ENCODE data around the gene ADGRV1. TPM values are rescaled to one million over a fixed set of nuclear protein-coding genes. Genes with fewer than 3 reads are reported as not detected.
A peak's percentile ranks its signal among the peaks of the same experiment; 100 is the strongest.

ADGRV1 gene
- total RNA-seq, 2 experiments from 2014 or later, result 0.06 TPM; not detected in 1

DNA sequence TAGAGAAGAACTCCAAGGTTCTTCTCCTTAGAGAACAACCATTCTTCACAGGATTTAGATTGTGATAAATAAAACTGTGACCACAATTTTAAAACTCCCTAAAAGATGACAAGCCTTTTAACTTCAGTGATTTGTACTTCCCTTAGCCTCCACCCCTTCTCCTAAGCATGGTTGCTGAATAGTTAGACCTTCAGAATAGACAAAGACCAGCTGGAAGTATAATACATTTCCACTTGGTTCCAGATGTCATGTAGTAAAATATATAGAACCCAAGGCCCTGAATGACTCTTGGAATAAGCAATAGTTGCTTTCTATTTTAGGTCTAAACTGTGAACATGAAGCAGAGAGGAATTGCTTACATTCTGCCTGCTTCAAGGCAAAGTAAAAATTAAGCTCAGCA lies 615.8 kb downstream of the ADGRV1 start:
- DNase-seq (no peak), ATAC-seq (ENCODE audit: low read depth) (no peak)
- Mint-ChIP-seq H3K27me3 (no peaks in the 10 kb centered on the region), H3K4me3 (no peak overlapping the region), H3K36me3 (peaks cover 2% of the 10 kb centered on the region), H3K9me3 (no peaks in the 10 kb centered on the region), H3K27ac (no peak overlapping the region), H3K4me1 (peaks cover 17% of the 10 kb centered on the region)
- POLR2A ChIA-PET, result no interaction called here

DNA sequence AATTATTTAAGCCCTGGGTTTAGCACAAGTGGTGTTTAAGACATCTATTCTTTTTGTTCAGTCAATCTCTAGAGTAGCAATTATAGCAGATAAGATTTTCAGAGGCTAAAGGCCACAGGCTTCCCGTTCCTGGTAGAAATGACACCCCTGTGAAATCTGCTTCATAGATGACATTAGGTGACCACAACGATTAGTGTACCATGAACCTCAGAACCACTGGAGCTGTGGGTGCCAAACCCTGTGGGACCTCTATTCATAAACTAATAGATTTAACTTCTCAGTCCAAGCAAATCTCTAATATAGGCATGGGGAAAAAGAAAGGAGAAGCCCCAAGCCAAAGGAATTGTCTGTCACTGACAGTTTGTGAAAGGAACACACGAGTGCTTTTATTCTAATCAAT lies 617.1 kb downstream of the ADGRV1 start:
- peaks cover 8% of the 10 kb centered on the region for H3K4me1 Mint-ChIP-seq
- POLR2A ChIA-PET, result no interaction called here
- DNase-seq, result no peak
- H3K27me3 Mint-ChIP-seq, result no peaks in the 10 kb centered on the region
- no peaks in the 10 kb centered on the region for H3K36me3 Mint-ChIP-seq
- H3K27ac Mint-ChIP-seq, result no peak overlapping the region
- no peak for ATAC-seq (ENCODE audit: low read depth)
- no peak overlapping the region for H3K4me3 Mint-ChIP-seq
- H3K9me3 Mint-ChIP-seq, result no peaks in the 10 kb centered on the region

DNA sequence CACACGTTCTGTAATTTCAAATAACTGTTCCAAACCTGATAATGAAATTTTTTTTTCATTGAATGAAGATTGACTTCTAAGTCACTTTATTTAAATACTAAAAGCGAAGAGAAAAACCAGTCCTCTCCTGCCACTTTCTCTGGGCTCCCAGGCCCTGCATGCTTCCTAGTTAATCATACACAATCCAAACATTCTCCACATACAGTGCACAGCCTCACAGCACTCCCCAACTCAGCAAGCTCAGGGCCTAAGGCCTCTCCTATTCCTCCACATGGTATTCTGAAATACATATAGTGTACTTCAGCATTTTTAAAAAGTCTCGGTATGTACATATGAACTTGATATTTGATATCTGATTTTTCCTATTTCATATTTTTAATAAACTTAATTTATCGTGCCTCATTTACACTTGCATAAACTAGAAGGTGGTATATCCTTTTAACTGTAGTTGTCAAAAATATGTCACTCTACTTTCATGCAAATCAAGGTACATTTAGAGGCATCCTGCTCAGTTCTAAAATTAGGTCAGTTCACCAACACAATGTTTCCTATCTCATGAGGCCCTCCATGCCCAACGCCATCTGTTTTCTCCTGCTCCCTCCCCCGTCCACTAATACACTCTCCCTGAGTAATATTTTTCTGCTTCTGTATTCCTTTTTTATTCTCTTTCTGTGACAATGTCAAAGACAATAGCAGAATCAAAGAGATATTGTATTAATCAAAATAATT lies 617.9 kb downstream of the ADGRV1 start:
- DNase-seq (no peak), ATAC-seq (ENCODE audit: low read depth) (no peak)
- Mint-ChIP-seq H3K4me3 (no peak overlapping the region), H3K36me3 (no peaks in the 10 kb centered on the region), H3K4me1 (peaks cover 8% of the 10 kb centered on the region), H3K9me3 (no peaks in the 10 kb centered on the region), H3K27me3 (peaks cover 1% of the 10 kb centered on the region), H3K27ac (no peak overlapping the region)
- POLR2A ChIA-PET, result no interaction called here

DNA sequence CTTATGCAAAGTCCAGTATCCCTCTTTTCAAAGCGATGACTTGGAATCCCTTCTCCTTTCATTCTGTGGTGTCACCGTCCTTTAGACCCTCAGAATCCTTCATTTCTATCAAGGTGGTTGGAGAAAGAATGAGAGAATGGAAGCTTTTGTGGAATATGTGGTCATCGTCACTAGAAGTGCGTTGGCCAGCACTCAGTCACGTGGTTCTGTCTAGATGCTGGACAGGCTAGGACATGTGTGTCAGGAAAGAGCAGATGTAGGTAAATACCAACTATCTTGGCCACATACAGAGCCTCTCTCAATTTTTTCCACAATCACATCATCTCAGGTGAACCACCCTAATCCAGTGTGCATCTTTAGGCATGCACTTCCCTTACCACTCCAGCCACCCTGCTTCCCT lies 618.5 kb downstream of the ADGRV1 start:
- peaks cover 3% of the 10 kb centered on the region for H3K27me3 Mint-ChIP-seq
- peaks cover 8% of the 10 kb centered on the region for H3K4me1 Mint-ChIP-seq
- H3K9me3 Mint-ChIP-seq, result no peaks in the 10 kb centered on the region
- H3K27ac Mint-ChIP-seq, result no peak overlapping the region
- POLR2A ChIA-PET, result no interaction called here
- DNase-seq, result no peak
- H3K36me3 Mint-ChIP-seq, result no peaks in the 10 kb centered on the region
- no peak for ATAC-seq (ENCODE audit: low read depth)
- no peak overlapping the region for H3K4me3 Mint-ChIP-seq

DNA sequence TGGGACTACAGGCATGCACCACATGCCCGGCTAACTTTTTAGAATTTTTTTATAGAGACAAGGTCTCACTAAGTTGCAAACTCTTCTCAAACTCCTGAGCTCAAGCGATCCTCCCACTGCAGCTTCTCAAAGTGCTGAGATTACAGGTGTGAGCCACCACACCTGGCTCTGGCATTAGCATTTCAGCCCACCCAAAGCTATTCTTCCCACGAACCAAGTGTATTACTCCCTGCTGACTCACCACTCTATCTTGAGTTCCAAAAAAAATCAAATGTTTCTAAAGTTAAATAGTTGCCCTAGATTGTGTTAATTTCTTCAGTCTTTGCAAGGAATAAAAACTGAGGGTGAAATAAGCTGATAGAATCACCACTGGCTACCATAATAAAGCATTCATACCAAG lies 619.0 kb downstream of the ADGRV1 start:
- ATAC-seq (ENCODE audit: low read depth), result no peak
- peaks cover 3% of the 10 kb centered on the region for H3K27me3 Mint-ChIP-seq
- H3K4me3 Mint-ChIP-seq, result no peak overlapping the region
- H3K9me3 Mint-ChIP-seq, result no peaks in the 10 kb centered on the region
- DNase-seq, result no peak
- no peak overlapping the region for H3K27ac Mint-ChIP-seq
- POLR2A ChIA-PET, result no interaction called here
- H3K36me3 Mint-ChIP-seq, result no peaks in the 10 kb centered on the region
- peaks cover 12% of the 10 kb centered on the region for H3K4me1 Mint-ChIP-seq

GRCh38 chr5:91178461-91178860 lies 619.9 kb downstream of the ADGRV1 start:
- DNase-seq, result no peak
- H3K36me3 Mint-ChIP-seq, result no peaks in the 10 kb centered on the region
- ATAC-seq (ENCODE audit: low read depth), result no peak
- peaks cover 3% of the 10 kb centered on the region for H3K27me3 Mint-ChIP-seq
- H3K4me3 Mint-ChIP-seq, result no peak overlapping the region
- H3K27ac Mint-ChIP-seq, result no peak overlapping the region
- peaks cover 17% of the 10 kb centered on the region for H3K4me1 Mint-ChIP-seq
- POLR2A ChIA-PET, result no interaction called here
- H3K9me3 Mint-ChIP-seq, result no peaks in the 10 kb centered on the region

DNA sequence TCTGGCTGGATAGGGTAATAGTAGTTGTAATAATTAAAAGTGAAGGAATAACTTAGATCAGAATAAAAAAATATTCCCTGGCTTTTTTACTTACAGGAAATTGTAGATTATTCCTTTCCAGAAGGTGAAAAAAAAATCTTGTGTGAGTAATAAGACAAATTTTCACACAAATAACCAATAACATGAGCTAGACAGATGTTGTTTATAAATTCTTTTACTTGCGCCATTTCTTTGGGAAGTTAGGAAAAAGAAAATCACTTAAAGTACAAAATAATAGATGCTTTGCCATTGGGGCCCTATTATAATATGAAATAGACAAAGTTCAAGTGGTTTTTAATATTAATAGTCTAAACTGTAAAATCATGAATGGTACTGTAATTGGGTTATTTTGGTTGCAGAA lies 620.4 kb downstream of the ADGRV1 start:
- Mint-ChIP-seq H3K27ac (no peak overlapping the region), H3K9me3 (no peaks in the 10 kb centered on the region), H3K4me3 (no peak overlapping the region), H3K36me3 (peaks cover 5% of the 10 kb centered on the region), H3K27me3 (peaks cover 3% of the 10 kb centered on the region), H3K4me1 (peaks cover 23% of the 10 kb centered on the region)
- ATAC-seq (ENCODE audit: low read depth), result no peak
- POLR2A ChIA-PET, result no interaction called here
- DNase-seq, result no peak

DNA sequence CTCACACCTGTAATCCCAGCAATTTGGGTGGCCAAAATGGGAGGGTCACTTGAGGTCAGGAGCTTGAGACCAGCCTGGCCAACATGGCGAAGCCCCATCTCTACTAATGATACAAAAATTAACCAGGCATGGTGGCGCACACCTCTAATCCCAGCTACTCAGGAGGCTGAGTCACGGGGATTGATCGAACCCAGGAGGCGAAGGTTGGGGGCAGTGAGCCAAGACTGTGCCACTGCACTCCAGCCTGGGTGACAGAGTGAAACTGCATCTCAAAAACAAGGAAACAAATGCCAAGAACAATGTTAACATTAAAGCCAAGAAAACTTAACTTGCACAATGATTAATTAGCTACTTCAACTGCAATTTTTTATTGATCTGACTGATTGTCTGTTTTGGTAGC lies 621.9 kb downstream of the ADGRV1 start:
- peaks cover 7% of the 10 kb centered on the region for H3K27me3 Mint-ChIP-seq
- H3K36me3 Mint-ChIP-seq, result peaks cover 8% of the 10 kb centered on the region
- H3K9me3 Mint-ChIP-seq, result no peaks in the 10 kb centered on the region
- DNase-seq, result no peak
- no peak overlapping the region for H3K4me3 Mint-ChIP-seq
- no peak for ATAC-seq (ENCODE audit: low read depth)
- H3K4me1 Mint-ChIP-seq, result peaks cover 22% of the 10 kb centered on the region
- POLR2A ChIA-PET, result no interaction called here
- no peak overlapping the region for H3K27ac Mint-ChIP-seq

- H3K36me3 Mint-ChIP-seq, result peaks cover 8% of the 10 kb centered on the region
- no peak for ATAC-seq (ENCODE audit: low read depth)
- no peak for DNase-seq
- no peaks in the 10 kb centered on the region for H3K9me3 Mint-ChIP-seq
- no peak overlapping the region for H3K4me3 Mint-ChIP-seq
- peak overlapping the region; percentile 40 for H3K27ac Mint-ChIP-seq
- POLR2A ChIA-PET, result interaction anchor here (1.1 kb wide), 1 partner anchor 200 kb away, joined by 3 read pairs; the partner anchor contains the start of gene ARRDC3
- H3K27me3 Mint-ChIP-seq, result peaks cover 14% of the 10 kb centered on the region
- H3K4me1 Mint-ChIP-seq, result peaks cover 19% of the 10 kb centered on the region
Measured at GRCh38 chr5:91182763-91183162, 624.2 kb downstream of the ADGRV1 start.

GRCh38 chr5:91183743-91184142 lies 625.1 kb downstream of the ADGRV1 start:
- POLR2A ChIA-PET, result interaction anchor here (0.6 to 1.4 kb wide), 4 partner anchors 13 to 199 kb away, joined by 3 read pairs; partner anchors contain the start of gene ARRDC3
- H3K36me3 Mint-ChIP-seq, result peaks cover 8% of the 10 kb centered on the region
- H3K4me3 Mint-ChIP-seq, result peak overlapping the region; percentile 35
- ATAC-seq (ENCODE audit: low read depth) (no peak), DNase-seq (no peak)
- H3K9me3 Mint-ChIP-seq, result no peaks in the 10 kb centered on the region
- H3K27me3 Mint-ChIP-seq, result peaks cover 14% of the 10 kb centered on the region
- peaks cover 15% of the 10 kb centered on the region for H3K4me1 Mint-ChIP-seq
- peak overlapping the region; percentile 27 for H3K27ac Mint-ChIP-seq

DNA sequence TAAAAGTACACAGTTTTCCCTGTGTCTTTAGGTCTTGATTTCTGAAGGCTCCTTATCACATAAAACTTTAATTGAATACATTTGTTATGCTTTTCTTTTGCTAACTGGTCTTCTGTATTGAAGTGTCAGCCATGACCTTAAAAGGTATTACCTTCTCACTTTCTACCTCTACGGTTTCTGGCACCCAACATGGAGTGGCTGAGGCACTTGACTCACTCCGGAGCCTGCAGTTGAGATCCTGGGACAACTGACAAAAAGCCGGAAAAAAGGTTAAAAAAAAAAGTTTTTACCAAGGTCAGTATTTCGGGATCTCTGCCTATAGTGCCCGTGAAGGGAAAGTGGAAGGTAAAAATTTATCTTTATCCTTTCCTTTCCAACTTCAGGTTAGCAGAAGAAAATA lies 627.5 kb downstream of the ADGRV1 start:
- Mint-ChIP-seq H3K4me1 (peaks cover 18% of the 10 kb centered on the region), H3K27me3 (peaks cover 14% of the 10 kb centered on the region), H3K27ac (no peak overlapping the region), H3K9me3 (no peaks in the 10 kb centered on the region), H3K4me3 (no peak overlapping the region), H3K36me3 (peaks cover 8% of the 10 kb centered on the region)
- DNase-seq (no peak), ATAC-seq (ENCODE audit: low read depth) (no peak)
- POLR2A ChIA-PET, result no interaction called here

GRCh38 chr5:91187032-91187431 lies 628.4 kb downstream of the ADGRV1 start:
- H3K4me1 Mint-ChIP-seq, result peaks cover 18% of the 10 kb centered on the region
- H3K9me3 Mint-ChIP-seq, result no peaks in the 10 kb centered on the region
- peaks cover 11% of the 10 kb centered on the region for H3K27me3 Mint-ChIP-seq

GRCh38 chr5:91188755-91189154 lies 630.2 kb downstream of the ADGRV1 start:
- no peak for ATAC-seq (ENCODE audit: low read depth)
- POLR2A ChIA-PET, result no interaction called here
- Mint-ChIP-seq H3K4me1 (peaks cover 6% of the 10 kb centered on the region), H3K9me3 (no peaks in the 10 kb centered on the region), H3K27me3 (peaks cover 14% of the 10 kb centered on the region), H3K27ac (no peak overlapping the region), H3K4me3 (no peak overlapping the region), H3K36me3 (peaks cover 6% of the 10 kb centered on the region)
- no peak for DNase-seq

More at GRCh38 chr5:91187032-91187431, 628.4 kb downstream of the ADGRV1 start:
- DNase-seq (no peak), ATAC-seq (ENCODE audit: low read depth) (no peak)
- Mint-ChIP-seq H3K4me3 (no peak overlapping the region), H3K36me3 (peaks cover 8% of the 10 kb centered on the region), H3K27ac (no peak overlapping the region)
- POLR2A ChIA-PET, result no interaction called here

- Mint-ChIP-seq H3K9me3 (no peaks in the 10 kb centered on the region), H3K4me3 (no peak overlapping the region), H3K36me3 (peaks cover under 1% of the 10 kb centered on the region), H3K27me3 (peaks cover 12% of the 10 kb centered on the region), H3K27ac (no peak overlapping the region), H3K4me1 (peaks cover 3% of the 10 kb centered on the region)
- DNase-seq (no peak), ATAC-seq (ENCODE audit: low read depth) (no peak)
- POLR2A ChIA-PET, result no interaction called here
Measured at GRCh38 chr5:91189480-91190313, 631.1 kb downstream of the ADGRV1 start.
